HG02798 (cell line): ENCODE data around the gene GPR148.

ENCODE experiments used
- ATAC-seq: cut with Tn5 transposase; IDR thresholded peaks from one replicate; pipeline ENCODE4 v1.9.1; 2021; ENCODE audit warnings: mild to moderate bottlenecking; ENCODE audit not compliant: unreplicated experiment, poor library complexity

Gene GPR148

GRCh38 chr2:130749078-130749477, 20.2 kb downstream of the GPR148 start:
- ATAC-seq: no peak

DNA sequence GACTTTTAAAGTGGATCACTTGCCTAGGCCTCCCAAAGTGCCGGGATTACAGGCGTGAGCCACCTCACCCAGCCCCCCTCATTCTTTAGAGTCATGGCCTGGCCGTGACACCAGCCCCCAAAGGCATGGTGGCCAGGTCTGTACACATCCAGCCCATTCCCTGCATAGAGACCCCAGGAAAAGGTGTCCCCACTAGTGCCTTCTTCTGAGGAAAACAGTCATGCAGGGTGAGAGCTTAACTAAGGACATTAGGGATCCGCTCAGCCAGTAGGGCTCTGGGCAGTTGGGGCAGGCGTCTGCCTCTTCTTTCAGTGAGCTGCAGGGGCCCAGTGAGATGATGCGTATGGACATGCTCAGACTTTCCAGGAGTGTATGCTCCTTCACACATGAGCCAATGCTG, 20.8 kb downstream of the GPR148 start:
- ATAC-seq: no peak

DNA sequence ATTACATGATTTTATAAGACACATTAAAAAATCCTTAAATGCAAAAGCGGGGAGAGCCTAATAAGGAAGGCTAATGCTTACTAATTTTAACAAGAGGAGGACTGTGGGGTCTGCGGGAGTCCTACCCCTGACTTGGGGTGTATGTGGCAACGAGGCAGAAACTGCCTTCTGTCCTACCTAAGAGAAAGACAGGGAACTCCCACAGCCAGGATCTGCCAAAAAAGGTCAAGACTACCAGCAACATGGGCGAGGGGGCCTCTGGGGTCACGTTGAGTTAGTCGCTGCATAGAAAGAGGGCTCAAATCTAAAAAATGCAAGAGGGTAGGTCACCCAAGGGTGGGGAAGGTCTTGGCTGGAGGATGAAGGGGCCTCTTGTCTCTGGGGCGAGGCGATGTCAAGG, 25.9 kb downstream of the GPR148 start:
- ATAC-seq: no peak

DNA sequence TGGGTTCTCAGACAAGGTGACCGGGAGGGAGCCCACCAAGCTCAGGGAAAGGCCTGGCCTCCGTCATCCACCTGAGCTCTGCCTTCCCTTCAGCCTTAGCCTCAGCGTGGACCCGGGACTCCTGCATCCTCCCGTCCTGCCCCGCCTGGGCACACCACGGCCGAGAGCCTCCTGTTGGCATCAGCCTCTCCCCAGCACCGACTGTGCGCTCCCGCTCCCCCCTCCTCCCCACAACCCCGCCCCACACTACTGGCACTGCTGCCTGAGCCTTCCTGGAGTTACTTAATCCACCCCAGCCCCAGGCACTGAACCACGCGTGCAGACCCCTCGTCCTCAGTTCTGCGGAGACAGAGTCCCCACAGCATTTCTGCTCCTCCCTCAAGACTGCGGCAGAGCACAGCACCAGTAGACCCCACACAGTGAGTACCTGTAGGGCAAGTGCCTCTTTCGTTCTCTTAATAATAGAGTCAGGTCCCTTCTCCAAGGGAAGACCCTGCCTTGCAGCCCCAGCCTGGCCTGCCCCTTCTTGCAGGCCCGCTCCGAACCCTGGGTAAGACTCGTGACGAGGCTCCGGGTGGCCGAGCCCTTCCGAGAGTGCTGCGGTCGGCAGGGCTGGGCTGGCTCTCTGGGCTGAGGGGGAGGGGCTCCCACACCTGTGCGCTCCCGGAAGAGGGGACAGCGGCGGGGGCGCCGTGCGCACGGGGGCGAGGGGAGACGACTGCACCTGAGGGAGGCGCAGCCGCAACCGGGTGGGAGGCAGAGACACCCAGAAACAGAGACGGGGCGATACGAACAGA, 26.6 kb downstream of the GPR148 start, which contains the start of gene AMER3:
Gene AMER3, plus strand, starts transcription at position 285 of the 797 bp plus-strand sequence. CDS start 6,533 bp downstream, outside the sequence.
- ATAC-seq: peak; percentile 37

GRCh38 chr2:130756053-130756873, 27.4 kb downstream of the GPR148 start:
- peak; percentile 38 for ATAC-seq

DNA sequence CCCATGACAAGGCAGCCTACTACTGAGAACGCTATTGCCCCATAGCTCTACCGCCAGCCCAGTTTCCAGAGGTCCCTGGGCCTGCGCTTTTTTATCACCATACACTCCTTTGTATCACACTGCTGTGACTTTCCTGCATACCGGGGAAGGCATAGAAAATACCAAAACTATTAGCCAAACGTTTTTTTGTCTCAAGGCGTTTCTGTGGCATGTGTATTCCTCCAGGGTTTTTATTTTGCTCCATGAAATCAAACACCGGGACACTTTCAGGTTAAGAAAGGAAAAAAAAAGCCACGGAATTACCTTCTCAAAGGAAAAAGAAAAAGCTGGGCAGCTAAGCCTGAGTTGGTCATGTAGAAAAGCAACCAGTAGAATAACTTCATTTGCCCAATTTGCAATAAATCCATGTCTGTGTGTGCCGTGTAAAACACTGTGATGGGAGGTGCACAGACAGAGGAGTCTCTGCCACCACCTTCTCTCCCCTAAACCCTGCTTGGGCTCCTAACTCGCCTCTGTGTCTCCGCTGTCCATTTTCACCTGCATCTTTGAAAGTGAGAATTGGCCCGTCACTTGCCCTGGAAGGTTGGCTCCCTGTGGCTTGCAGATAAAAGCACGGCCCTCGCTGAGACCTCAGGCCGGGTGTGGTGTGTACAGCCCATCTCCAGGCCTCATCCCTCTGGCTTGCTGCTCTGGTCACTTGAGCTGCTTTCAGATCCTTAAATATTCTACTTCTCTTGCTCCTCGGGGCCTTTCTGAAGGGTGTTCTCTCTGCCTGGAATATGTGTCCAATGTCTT, 28.2 kb downstream of the GPR148 start:
- no peak for ATAC-seq

DNA sequence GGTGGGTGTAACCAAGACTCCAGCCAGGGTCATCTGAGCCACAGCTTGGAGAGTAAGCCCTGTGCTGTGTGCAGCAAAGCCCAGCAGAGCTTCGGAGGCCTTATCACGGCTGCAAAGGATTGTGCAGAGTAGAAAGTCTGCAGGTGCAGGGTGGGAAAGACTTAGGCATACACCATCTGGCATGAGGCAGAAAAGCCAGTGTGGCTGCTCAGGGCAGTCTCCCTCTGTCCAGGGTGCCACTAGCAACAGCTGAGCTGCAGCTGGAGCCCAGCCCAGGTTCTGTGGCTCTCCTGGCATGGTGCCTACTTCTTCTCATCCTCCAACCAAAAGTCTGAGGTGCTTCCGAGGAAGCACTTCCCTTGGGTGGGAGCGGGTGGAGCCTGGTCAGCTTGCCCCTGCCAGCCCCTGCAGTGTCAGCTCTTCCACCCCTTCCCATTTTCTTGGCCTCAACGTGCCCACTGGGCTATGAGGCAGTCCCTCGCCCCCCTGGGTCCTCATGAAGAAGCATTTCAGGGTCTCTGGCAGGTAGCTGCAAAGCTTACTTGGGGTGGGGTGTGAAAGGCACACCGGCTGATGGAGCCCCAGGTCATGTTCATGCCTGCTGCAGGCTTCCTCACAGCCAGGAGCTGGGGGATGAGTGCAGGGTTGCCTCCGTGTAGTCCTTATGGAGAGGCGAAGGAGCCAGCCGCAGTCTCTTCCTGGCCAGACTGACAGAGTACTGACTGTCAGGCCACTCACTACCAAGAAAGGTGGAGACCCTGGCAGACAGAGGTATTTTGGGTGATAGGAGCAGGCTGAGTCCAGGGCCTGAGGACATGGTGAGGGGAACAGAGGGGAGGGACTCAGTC, 31.3 kb downstream of the GPR148 start:
- ATAC-seq: no peak

DNA sequence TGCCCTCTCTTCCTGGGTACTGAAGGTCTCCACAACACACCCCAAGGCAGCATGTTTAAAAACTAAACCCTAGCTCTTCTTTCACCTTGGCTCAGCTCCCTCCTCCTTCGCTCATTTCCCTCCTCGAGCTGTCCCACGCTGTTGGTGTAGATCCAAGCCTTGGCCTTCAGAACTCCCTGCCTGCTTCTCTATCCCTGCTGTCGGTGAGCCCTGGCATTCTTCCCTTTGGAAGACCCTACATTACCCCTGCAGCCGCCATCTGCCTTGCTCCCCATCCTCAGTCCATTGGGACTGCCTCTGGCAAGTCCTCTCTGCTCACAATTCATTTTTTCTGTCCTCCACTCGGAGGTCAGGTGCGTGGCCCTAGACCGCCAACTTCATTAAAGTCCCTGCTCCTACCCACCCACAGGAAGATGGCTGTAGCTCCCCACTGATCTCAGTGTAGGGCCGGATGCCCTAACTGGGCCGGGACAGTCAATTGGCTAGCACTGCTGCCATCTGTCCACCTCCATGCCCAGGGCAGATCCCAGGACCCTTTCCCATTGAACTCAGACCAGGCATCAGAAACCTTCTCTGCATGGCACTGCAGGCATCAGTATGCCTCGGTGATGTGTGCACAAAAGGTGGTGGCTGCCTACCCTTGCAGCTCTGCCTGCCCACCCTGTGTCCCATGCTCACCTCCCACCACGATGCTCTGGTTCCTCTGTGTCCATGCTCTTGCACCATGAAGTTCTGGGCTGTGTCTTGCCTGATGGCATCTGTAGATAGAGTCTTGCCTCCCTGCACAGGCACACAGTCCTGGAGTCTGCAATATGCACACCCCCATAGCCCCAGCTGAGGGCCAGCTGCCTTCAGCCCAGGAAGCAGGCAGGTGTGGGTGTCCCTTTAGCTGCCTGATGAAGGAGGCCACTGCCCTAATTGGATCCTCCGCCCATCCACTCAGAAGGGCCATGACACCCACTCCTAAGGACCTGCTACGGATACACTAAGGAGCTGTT, 32.2 kb downstream of the GPR148 start:
- no peak for ATAC-seq

GRCh38 chr2:130762031-130762909, 33.4 kb downstream of the GPR148 start:
- ATAC-seq: no peak

DNA sequence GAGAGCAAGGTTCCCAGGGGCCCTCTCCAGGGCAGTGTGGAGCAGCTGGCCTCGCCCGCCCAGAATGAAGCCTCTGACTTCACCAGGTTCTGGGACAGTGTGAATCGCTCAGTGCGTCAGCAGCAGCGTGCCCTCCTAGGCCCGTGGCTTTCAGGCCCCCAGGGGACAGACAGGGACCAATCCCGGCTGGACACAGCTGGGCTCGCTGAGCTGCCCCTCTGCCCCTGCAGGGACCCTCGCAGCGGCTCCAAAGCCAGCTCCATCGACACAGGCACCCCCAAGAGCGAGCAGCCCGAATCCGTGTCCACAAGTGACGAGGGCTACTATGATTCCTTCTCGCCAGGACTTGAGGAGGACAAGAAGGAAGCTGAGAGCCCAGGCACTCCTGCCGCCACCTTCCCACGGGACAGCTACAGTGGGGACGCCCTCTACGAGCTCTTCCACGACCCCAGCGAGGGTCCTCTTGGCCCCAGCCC, 34.1 kb downstream of the GPR148 start:
- ATAC-seq: no peak

GRCh38 chr2:130763405-130763804, 34.5 kb downstream of the GPR148 start:
- no peak for ATAC-seq

DNA sequence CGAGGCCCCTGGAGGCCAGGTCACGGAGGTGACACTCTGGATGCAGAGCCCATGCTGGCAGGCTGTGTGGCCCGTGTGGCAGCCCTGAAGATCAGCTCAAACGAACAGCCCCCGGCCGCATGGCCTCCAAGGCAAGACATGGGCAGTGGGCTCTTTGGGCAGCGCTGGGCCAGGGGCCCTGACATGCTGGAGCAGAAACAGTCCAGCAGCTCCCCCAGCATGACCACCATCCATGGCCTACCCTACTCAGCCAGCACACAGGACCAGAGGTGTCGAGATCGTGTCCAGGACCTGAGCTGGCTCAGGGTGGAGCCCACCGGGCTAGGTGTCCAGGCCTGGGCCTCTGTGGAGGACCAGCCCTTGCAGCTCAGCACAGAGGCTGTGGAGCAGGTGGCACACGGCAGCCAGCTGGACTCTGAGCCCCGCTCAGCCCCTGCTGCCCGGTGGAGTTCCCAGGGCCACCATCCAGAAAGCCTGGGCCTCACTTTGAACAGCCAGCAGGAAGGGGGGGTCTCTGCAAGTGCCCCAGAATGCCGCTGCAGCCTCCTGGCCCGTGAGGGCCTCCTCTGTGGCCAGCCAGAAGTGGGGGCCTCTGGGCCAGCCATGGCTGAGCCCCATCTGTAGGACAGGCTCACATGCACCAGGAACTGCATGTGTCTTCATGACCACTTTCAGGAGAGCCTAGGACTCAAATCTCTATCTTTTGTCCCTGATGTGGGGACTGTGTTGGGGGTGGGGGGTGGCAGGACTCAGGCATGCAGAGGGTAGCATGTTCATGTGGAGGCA, 35.4 kb downstream of the GPR148 start:
- ATAC-seq: no peak

- no peak for ATAC-seq
Observed at GRCh38 chr2:130764821-130765115, 35.9 kb downstream of the GPR148 start.

GRCh38 chr2:130765464-130765863, 36.6 kb downstream of the GPR148 start:
- ATAC-seq: no peak

- ATAC-seq: no peak
Observed at GRCh38 chr2:130766037-130766436, 37.2 kb downstream of the GPR148 start.

DNA sequence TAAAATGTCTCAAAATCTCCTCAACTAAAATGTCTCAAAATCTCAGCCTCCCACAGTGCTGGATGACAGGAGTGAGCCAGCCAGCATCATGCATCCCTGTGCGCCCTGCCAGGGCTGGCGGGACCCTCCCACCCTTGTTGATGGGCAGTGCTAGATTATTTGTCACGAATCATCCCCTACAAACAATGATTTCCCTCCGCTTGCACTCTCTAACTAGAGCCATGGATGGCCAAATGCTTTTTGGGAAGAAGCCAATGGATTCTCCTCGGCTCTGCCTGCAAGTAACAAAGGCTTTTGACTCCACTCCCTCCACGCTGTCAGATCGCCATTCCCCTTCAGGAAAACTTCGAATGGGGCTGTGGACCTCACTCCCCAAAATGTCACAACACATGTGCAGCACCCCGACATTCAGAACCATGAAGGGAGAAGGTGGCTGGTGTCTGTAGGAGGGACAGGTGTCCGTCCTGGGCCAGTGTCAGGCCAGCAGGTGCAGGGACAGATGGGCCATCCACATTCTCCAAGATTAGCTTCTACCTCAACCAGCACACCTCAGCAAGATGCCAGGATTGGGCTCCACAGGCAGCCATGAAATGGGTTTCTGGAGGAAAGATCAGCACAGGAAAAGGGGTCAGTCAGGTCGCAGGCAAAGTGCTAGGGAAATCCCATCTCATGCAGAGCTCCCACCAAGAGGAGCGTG, 38.0 kb downstream of the GPR148 start:
- ATAC-seq: no peak
